Lower leg skin (tissue), 4 donors: ENCODE measurements around the gene CERK. TPM values are rescaled to one million over a fixed set of nuclear protein-coding genes. Genes with fewer than 3 reads are reported as not detected.

Source experiments
- DNase-seq, 2 donors: peaks; one replicate each; pipeline ENCODE4 v3.0.0-alpha.2; 2019; ENCODE audit warnings: low spot score in 2 of 2
- H3K4me3 ChIP-seq: fragments of 200-600 bp; sonication (generic); 2 replicates; pipeline ENCODE4 v1.5.1; 2017; ENCODE audit warnings: mild to moderate bottlenecking, low read depth; ENCODE audit not compliant: poor library complexity, severe bottlenecking
- CTCF ChIP-seq, 3 donors: fragments of 450-650 bp; IDR thresholded peaks; one replicate each; pipeline ENCODE4 v1.5.1; 2016; ENCODE audit warnings: antibody characterized with exemption in 3 of 3, mild to moderate bottlenecking in 3 of 3, moderate library complexity in 2 of 3
- POLR2A ChIP-seq, 2 donors: fragments of 450-650 bp; IDR thresholded peaks; one replicate each; pipeline ENCODE4 v1.6.1; 2016 to 2017; ENCODE audit warnings: antibody characterized with exemption in 2 of 2, mild to moderate bottlenecking in 1 of 2, moderate library complexity in 1 of 2
- WGBS, 2 donors: methylation state at CpG; one replicate each; pipeline ENCODE4 v1.1.5; 2018; 5-methylcytosine and 5-hydroxymethylcytosine counted together
- intact Hi-C: fragments of 100-400 bp; cut with DNase I; formaldehyde crosslinking; loops from one replicate; pipeline ENCODE4 v1.15.0; 2023; ENCODE audit warnings: low total_unique reads
- total RNA-seq, 4 donors: library from RNA; depleted of rRNA; stranded (reverse); fragments of >200 nt; gene quantifications; one replicate each; pipeline ENCODE4 v1.1.0, GENCODE V29; 2016

The CERK gene
- total RNA-seq, 4 donors from 2014 or later, result 38.9 to 49.6 (median 41.5) TPM

DNA sequence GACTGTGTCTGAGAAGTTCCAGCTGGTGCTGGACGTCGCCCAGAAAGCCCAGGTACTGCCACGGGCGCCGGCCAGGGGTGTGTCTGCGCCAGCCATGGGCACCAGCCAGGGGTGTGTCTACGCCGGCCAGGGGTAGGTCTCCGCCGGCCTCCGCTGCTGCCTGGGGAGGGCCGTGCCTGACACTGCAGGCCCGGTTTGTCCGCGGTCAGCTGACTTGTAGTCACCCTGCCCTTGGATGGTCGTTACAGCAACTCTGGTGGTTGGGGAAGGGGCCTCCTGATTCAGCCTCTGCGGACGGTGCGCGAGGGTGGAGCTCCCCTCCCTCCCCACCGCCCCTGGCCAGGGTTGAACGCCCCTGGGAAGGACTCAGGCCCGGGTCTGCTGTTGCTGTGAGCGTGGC is 69.9 kb downstream of the CERK start:
- WGBS, 2 donors, result 86 to 90% methylated on average over 15 of the region's 24 CpGs
- intact Hi-C loops, result no loop called here
- TF ChIP-seq CTCF (IDR thresholded peaks at IDR 0.05) (no peak), POLR2A (IDR thresholded peaks at IDR 0.05) (no peak)
- no peak for DNase-seq
- H3K4me3 ChIP-seq, result no peak overlapping the region

DNA sequence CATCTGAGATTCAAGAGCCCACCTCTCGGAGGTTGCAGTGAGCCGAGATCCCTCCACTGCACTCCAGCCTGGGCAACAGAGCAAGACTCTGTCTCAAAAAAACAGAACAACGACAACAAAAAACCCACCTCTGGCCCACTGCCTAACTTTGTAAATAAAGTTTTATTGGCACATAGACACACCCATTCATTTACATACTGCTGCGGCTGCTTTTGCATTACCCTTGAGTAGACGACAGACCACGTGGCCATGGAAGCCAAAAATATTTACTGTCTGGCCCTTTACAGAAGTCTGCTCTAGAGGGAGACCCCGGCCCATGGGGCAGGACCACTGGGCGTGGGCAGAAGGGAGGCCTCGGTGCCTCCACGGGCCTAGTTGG is 70.8 kb downstream of the CERK start:
- TF ChIP-seq POLR2A (IDR thresholded peaks at IDR 0.05) (no peak), CTCF (IDR thresholded peaks at IDR 0.05) (no peak)
- DNase-seq, result no peak
- WGBS, 2 donors, result 95 to 97% methylated on average over 10 of the region's 10 CpGs

DNA sequence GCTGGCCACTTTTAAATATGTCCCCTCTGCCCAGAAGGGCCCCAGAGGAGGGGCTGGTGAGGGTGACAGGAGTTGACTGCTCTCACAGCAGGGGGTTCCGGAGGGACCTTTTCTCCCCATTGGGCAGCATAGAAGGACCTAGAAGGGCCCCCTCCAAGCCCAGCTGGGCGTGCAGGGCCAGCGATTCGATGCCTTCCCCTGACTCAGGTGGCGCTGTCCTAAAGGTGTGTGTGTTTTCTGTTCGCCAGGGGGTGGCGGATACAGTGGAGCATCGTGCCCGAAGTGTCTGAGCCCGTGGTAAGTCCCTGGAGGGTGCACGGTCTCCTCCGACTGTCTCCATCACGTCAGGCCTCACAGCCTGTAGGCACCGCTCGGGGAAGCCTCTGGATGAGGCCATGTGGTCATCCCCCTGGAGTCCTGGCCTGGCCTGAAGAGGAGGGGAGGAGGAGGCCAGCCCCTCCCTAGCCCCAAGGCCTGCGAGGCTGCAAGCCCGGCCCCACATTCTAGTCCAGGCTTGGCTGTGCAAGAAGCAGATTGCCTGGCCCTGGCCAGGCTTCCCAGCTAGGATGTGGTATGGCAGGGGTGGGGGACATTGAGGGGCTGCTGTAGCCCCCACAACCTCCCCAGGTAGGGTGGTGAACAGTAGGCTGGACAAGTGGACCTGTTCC is 71.3 kb downstream of the CERK start:
- TF ChIP-seq POLR2A (IDR thresholded peaks at IDR 0.05), result no peak
- TF ChIP-seq CTCF (IDR thresholded peaks at IDR 0.05), result no peak
- no peak for DNase-seq
- intact Hi-C loops, result no loop called here
- no peak overlapping the region for H3K4me3 ChIP-seq
- 89 to 92% methylated on average over 16 to 17 of the region's 17 CpGs for WGBS, 2 donors

More for the DNA sequence above, 70.8 kb downstream of the CERK start:
- no peak overlapping the region for H3K4me3 ChIP-seq
- intact Hi-C loops, result no loop called here

- TF ChIP-seq POLR2A (IDR thresholded peaks at IDR 0.05), result no peak
- no peak for TF ChIP-seq CTCF (IDR thresholded peaks at IDR 0.05)
- no peak for DNase-seq
- intact Hi-C loops, result no loop called here
- no peak overlapping the region for H3K4me3 ChIP-seq
- WGBS, 2 donors, result 95 to 96% methylated on average over 11 to 18 of the region's 18 CpGs
These were observed 72.2 kb downstream of the CERK start for GRCh38 chr22:46665751-46666280.

- TF ChIP-seq CTCF (IDR thresholded peaks at IDR 0.05), result no peak
- no peak for TF ChIP-seq POLR2A (IDR thresholded peaks at IDR 0.05)
- intact Hi-C loops, result no loop called here
- no peak for DNase-seq
- WGBS, 2 donors, result 94 to 95% methylated on average over 19 to 21 of the region's 21 CpGs
- no peak overlapping the region for H3K4me3 ChIP-seq
These were observed 72.8 kb downstream of the CERK start for GRCh38 chr22:46665151-46665695.
